HCT116 (cell line): ENCODE results near the gene SEC31A. TPM values are rescaled to one million over a fixed set of nuclear protein-coding genes. Genes with fewer than 3 reads are reported as not detected.

Source experiments
- ATAC-seq: fragments of 200-7000 bp; cut with Tn5 transposase; 2 replicates; pipeline ENCODE4 v1.9.1; 2020; ENCODE audit warnings: mild to moderate bottlenecking, moderate library complexity
- BruUV-seq: library from RNA; stranded (reverse); fragments of 400-500 nt; replicated peaks from 2 replicates; lab custom pipeline; 2021; lab: Mats Ljungman, UMichigan
- CTCF ChIA-PET: fragments of 300-600 bp; sonication (Branson Sonifier 250); formaldehyde crosslinking; loops from one replicate; lab custom pipeline; 2021; ENCODE audit warnings: antibody characterized with exemption; lab: Charles Lee
- POLR2A ChIA-PET: fragments of 300-600, 350-600 bp; sonication (Branson Sonifier 250); formaldehyde crosslinking; loops from one replicate; lab custom pipeline; 2021; ENCODE audit warnings: antibody characterized with exemption; lab: Charles Lee
- RAD21 ChIA-PET, 2 experiments: fragments of 300-600 bp; sonication (Branson Sonifier 250); formaldehyde crosslinking; loops; one replicate each; lab custom pipeline; 2023; ENCODE audit warnings: low total read pairs in 2 of 2; ENCODE audit not compliant: uncharacterized antibody in 2 of 2, unreplicated experiment in 2 of 2, low non-redundant PET in 1 of 2; lab: Charles Lee
- DNase-seq: peaks from one replicate; pipeline ENCODE4 v3.0.0-alpha.2; 2010; ENCODE audit warnings: low read depth, low spot score
- H2AFZ ChIP-seq: fragments of 200-600 bp; shearing (Covaris generic), sonication (generic); 2 replicates; pipeline ENCODE4 v1.6.1; 2017; ENCODE audit warnings: low read depth, mixed run types, mixed read lengths, antibody characterized with exemption, low read length; ENCODE audit not compliant: poor library complexity, severe bottlenecking
- H3K27ac ChIP-seq: 2 replicates; pipeline ENCODE4 v1.5.1; 2012; ENCODE audit warnings: low read depth, low read length
- H3K27me3 ChIP-seq: fragments of 200-600 bp; sonication (generic); 2 replicates; pipeline ENCODE4 v1.6.1; 2016; ENCODE audit warnings: mixed run types, low read length, mixed read lengths; ENCODE audit not compliant: insufficient read depth
- H3K36me3 ChIP-seq, 2 experiments: fragments of 200-500 bp in 1 of 2; fragments of 200-600 bp in 1 of 2; sonication (Bioruptor generic) in 1 of 2; sonication (generic) in 1 of 2; 2 replicates each; pipeline versions ENCODE4 v1.5.1 to v1.6.1; 2014 to 2016; ENCODE audit warnings: low read length in 2 of 2, inconsistent platforms in 1 of 2, mixed read lengths in 1 of 2, mixed run types in 1 of 2; ENCODE audit not compliant: insufficient read depth in 2 of 2, control insufficient read depth in 1 of 2
- H3K4me1 ChIP-seq, 2 experiments: fragments of 200-600 bp in 1 of 2; sonication (generic) in 1 of 2; 2 replicates each; pipeline versions ENCODE4 v1.5.1 to v1.6.1; 2012 to 2017; ENCODE audit warnings: low read length in 2 of 2, inconsistent platforms in 1 of 2, mild to moderate bottlenecking in 1 of 2, mixed read lengths in 1 of 2, mixed run types in 1 of 2, moderate library complexity in 1 of 2; ENCODE audit not compliant: insufficient read depth in 2 of 2, control insufficient read depth in 1 of 2
- H3K4me2 ChIP-seq: fragments of 200-600 bp; sonication (generic); 2 replicates; pipeline ENCODE4 v1.6.1; 2017; ENCODE audit warnings: mixed run types, low read length, mixed read lengths
- H3K4me3 ChIP-seq, 2 experiments: fragments of 200-600 bp in 1 of 2; sonication (generic) in 1 of 2; replicated peaks in 1 of 2; 2 replicates each; pipeline ENCODE4 v1.5.1; 2011 to 2016; ENCODE audit warnings: low read length in 2 of 2, control low read depth in 1 of 2, low read depth in 1 of 2, mild to moderate bottlenecking in 1 of 2, mixed read lengths in 1 of 2, mixed run types in 1 of 2
- H3K79me2 ChIP-seq: fragments of 200-600 bp; sonication (generic); 2 replicates; pipeline ENCODE4 v1.6.1; 2017; ENCODE audit warnings: mild to moderate bottlenecking, mixed run types, low read length, moderate library complexity, mixed read lengths; ENCODE audit not compliant: insufficient read depth
- H3K9ac ChIP-seq: fragments of 200-600 bp; sonication (generic); 2 replicates; pipeline ENCODE4 v1.6.1; 2016; ENCODE audit warnings: low read length, mixed read lengths
- H3K9me2 ChIP-seq: fragments of 200-600 bp; sonication (generic), shearing (Covaris generic); 2 replicates; pipeline ENCODE4 v1.6.1; 2017; ENCODE audit warnings: mixed run types, mild to moderate bottlenecking, moderate library complexity; ENCODE audit not compliant: insufficient read depth
- H3K9me3 ChIP-seq, 2 experiments: fragments of 200-500 bp in 1 of 2; fragments of 200-600 bp in 1 of 2; sonication (Bioruptor generic) in 1 of 2; sonication (generic) in 1 of 2; 2 replicates each; pipeline ENCODE4 v1.6.1; 2014 to 2017; ENCODE audit warnings: low read length in 2 of 2, mixed read lengths in 2 of 2, inconsistent platforms in 1 of 2, low read depth in 1 of 2, mild to moderate bottlenecking in 1 of 2, mixed run types in 1 of 2, moderate library complexity in 1 of 2; ENCODE audit not compliant: control insufficient read depth in 1 of 2, insufficient read depth in 1 of 2
- H4K20me1 ChIP-seq: fragments of 200-600 bp; sonication (generic), shearing (Covaris generic); 2 replicates; pipeline ENCODE4 v1.6.1; 2017; ENCODE audit warnings: mixed run types, mild to moderate bottlenecking, moderate library complexity; ENCODE audit not compliant: insufficient read depth
- ATF3 ChIP-seq: IDR thresholded peaks from 2 replicates; pipeline ENCODE4 v1.6.1; 2012
- CEBPB ChIP-seq: IDR thresholded peaks from 2 replicates; pipeline ENCODE4 v1.6.1; 2012; ENCODE audit warnings: low read depth
- EGR1 ChIP-seq: IDR thresholded peaks from 2 replicates; pipeline ENCODE4 v1.6.1; 2012; ENCODE audit warnings: low read depth
- EZH2 ChIP-seq: fragments of 200-600 bp; sonication (generic); IDR thresholded peaks from 2 replicates; pipeline ENCODE4 v1.6.1; 2017; ENCODE audit warnings: antibody characterized with exemption, mixed run types
- FOSL1 ChIP-seq: IDR thresholded peaks from 2 replicates; pipeline ENCODE4 v1.6.1; 2012; ENCODE audit warnings: low read depth
- JUND ChIP-seq: IDR thresholded peaks from 2 replicates; pipeline ENCODE4 v1.6.1; 2012
- MAX ChIP-seq: IDR thresholded peaks from 2 replicates; pipeline ENCODE4 v1.6.1; 2012
- POLR2AphosphoS5 ChIP-seq: IDR thresholded peaks from 2 replicates; pipeline ENCODE4 v1.6.1; 2011; ENCODE audit warnings: mild to moderate bottlenecking, low read depth, low read length, moderate library complexity
- RAD21 ChIP-seq: IDR thresholded peaks from 2 replicates; pipeline ENCODE4 v1.6.1; 2012; ENCODE audit warnings: low read depth, mild to moderate bottlenecking
- SIN3A ChIP-seq: IDR thresholded peaks from 2 replicates; pipeline ENCODE4 v1.6.1; 2012; ENCODE audit warnings: low read depth
- SP1 ChIP-seq: IDR thresholded peaks from 2 replicates; pipeline ENCODE4 v1.6.1; 2012; ENCODE audit warnings: low read depth
- TCF7L2 ChIP-seq: IDR thresholded peaks from 2 replicates; pipeline ENCODE4 v1.7.0; 2011; ENCODE audit warnings: borderline replicate concordance, inconsistent platforms; ENCODE audit not compliant: insufficient read depth, insufficient read length; ENCODE audit errors: extremely low read depth
- ZBTB33 ChIP-seq: IDR thresholded peaks from 2 replicates; pipeline ENCODE4 v1.6.1; 2011; ENCODE audit warnings: mild to moderate bottlenecking, low read length, moderate library complexity; ENCODE audit not compliant: insufficient replicate concordance; ENCODE audit errors: extremely low read depth
- ZNF274 ChIP-seq: fragments of 200-500 bp; sonication (Bioruptor generic); IDR thresholded peaks from 2 replicates; pipeline ENCODE4 v1.6.1; 2014; ENCODE audit warnings: mild to moderate bottlenecking, low read depth, low read length, inconsistent platforms
- intact Hi-C: fragments of 100-400 bp; cut with micrococcal nuclease; formaldehyde crosslinking; loops from 2 replicates; pipeline ENCODE4 v1.10.0; 2022
- total RNA-seq: library from RNA; stranded (reverse); gene quantifications from one replicate; pipeline ENCODE4 v1.2.1, GENCODE V29; 2021; ENCODE audit not compliant: unreplicated experiment

Gene SEC31A
- total RNA-seq, 1 experiment from 2014 or later: 78.5 TPM

- Histone ChIP-seq H3K79me2 (peaks cover 16% of the 10 kb centered on the region; the same call in 1 of the 2 replicates), H3K27ac (peak overlapping the region; percentile 7; the same call in 1 of the 2 replicates), H3K9me2 (no peaks in the 10 kb centered on the region), H2AFZ (no peak overlapping the region), H3K27me3 (no peaks in the 10 kb centered on the region), H3K9ac (no peak overlapping the region), H3K4me2 (peak overlapping the region; percentile 55), H3K4me1 (peaks cover 56 to 62% of the 10 kb centered on the region in 2 experiments), H4K20me1 (no peaks in the 10 kb centered on the region), H3K9me3 (no peaks in the 10 kb centered on the region), H3K4me3 (no peak overlapping the region), H3K36me3 (no peaks in the 10 kb centered on the region)
- intact Hi-C loops: no loop called here
- no TSS peak for BruUV-seq
- POLR2A ChIA-PET: no interaction called here
- RAD21 ChIA-PET: no interaction called here
- DNase-seq: no peak
- CTCF ChIA-PET: interaction anchor here (0.6 to 1.0 kb wide), 2 partner anchors 274 to 318 kb away, joined by 3 to 6 read pairs; no protein-coding TSS in a partner anchor
- TF ChIP-seq EGR1 (no peak), ZNF274 (no peak), ATF3 (no peak), RAD21 (0 out of 2 replicates have a peak, but pooled peaks have one; percentile 4), JUND (no peak), TCF7L2 (peak; percentile 47), EZH2 (no peak), SP1 (peak; percentile 25; the same call in 1 of the 2 replicates), MAX (no peak), ZBTB33 (no peak), SIN3A (no peak), CEBPB (no peak), FOSL1 (no peak), POLR2AphosphoS5 (no peak)
- peak; percentile 67 for ATAC-seq
Observed at GRCh38 chr4:82780752-82781231, 110.2 kb downstream of the SEC31A start.
